HepG2 (cell line): ENCODE results near the gene DNAJC12. TPM values are rescaled to one million over a fixed set of nuclear protein-coding genes. Genes with fewer than 3 reads are reported as not detected.

Experiments used
- ETV6 ChIP-seq: sonication (generic); formaldehyde crosslinking; conservative IDR thresholded peaks from 2 replicates; pipeline ENCODE4 v1.4.0; 2020; ENCODE audit warnings: missing genetic modification reagents
- IRF2 ChIP-seq: IDR thresholded peaks from 2 replicates; pipeline ENCODE4 v1.6.1; 2018; ENCODE audit warnings: missing genetic modification reagents, missing compliant biosample characterization
- JUN ChIP-seq: sonication (generic); formaldehyde crosslinking; IDR thresholded peaks from 2 replicates; pipeline ENCODE4 v1.4.0; 2020; ENCODE audit warnings: mild to moderate bottlenecking, missing genetic modification reagents
- KDM5A ChIP-seq: fragments of 200-600 bp; sonication (generic); IDR thresholded peaks from 2 replicates; pipeline ENCODE4 v1.7.0; 2018; ENCODE audit warnings: antibody characterized with exemption, mild to moderate bottlenecking, low read length, borderline replicate concordance
- RBM22 ChIP-seq: fragments of 200-400 bp; formaldehyde crosslinking; optimal IDR thresholded peaks from 2 replicates; pipeline ENCODE3; 2017; ENCODE audit warnings: mild to moderate bottlenecking, low read length, moderate library complexity
- TBX3 ChIP-seq: fragments of 450-650 bp; IDR thresholded peaks from 2 replicates; pipeline ENCODE4 v1.6.1; 2017; ENCODE audit warnings: antibody characterized with exemption, mild to moderate bottlenecking, inconsistent platforms, borderline replicate concordance
- ZC3H13 ChIP-seq: sonication (generic); formaldehyde crosslinking; IDR thresholded peaks from 2 replicates; pipeline ENCODE4 v1.8.1; 2023; ENCODE audit warnings: mild to moderate bottlenecking, missing genetic modification reagents, moderate library complexity
- ZEB1 ChIP-seq: IDR thresholded peaks from 2 replicates; pipeline ENCODE4 v1.6.1; 2012; ENCODE audit warnings: mild to moderate bottlenecking, low read depth, inconsistent platforms; ENCODE audit not compliant: insufficient replicate concordance
- ZNF10 ChIP-seq: sonication (generic); formaldehyde crosslinking; IDR thresholded peaks from 2 replicates; pipeline ENCODE4 v1.4.0; 2020; ENCODE audit warnings: mild to moderate bottlenecking, low read depth, missing genetic modification reagents, borderline replicate concordance
- ZNF414 ChIP-seq: sonication (generic); formaldehyde crosslinking; IDR thresholded peaks from 2 replicates; pipeline ENCODE4 v1.5.0; 2020; ENCODE audit warnings: missing genetic modification reagents
- polyA plus RNA-seq, 8 experiments: library from polyadenylated mRNA; depleted of rRNA in 3 of 8; stranded (reverse) in 7 of 8; unstranded in 1 of 8; fragments of >200 nt; fragmentation: Illumina TruSeq in 4 of 8; extraction: Trizol in 4 of 8; gene quantifications; 2 replicates each; pipeline versions ENCODE4 v1.2.1 to v1.2.3, GENCODE V29; 2011 to 2016; ENCODE audit warnings: low read depth in 4 of 8, missing spikeins in 1 of 8, mixed read lengths in 1 of 8; ENCODE audit not compliant: insufficient read depth in 1 of 8
- total RNA-seq, 5 experiments: library from RNA; depleted of rRNA; stranded (reverse); fragments of >200 nt; fragmentation: Illumina TruSeq; extraction: Trizol; gene quantifications; 2 replicates each; pipeline ENCODE4 v1.2.3, GENCODE V29; 2016; ENCODE audit warnings: low read depth in 1 of 5
- TF ChIP-seq, protein P1 (sequence below): sonication (generic); formaldehyde crosslinking; IDR thresholded peaks from 2 replicates; pipeline ENCODE4 v1.4.0; 2020; ENCODE audit warnings: missing genetic modification reagents, borderline replicate concordance
- TF ChIP-seq, protein P2 (sequence below): sonication (generic); formaldehyde crosslinking; IDR thresholded peaks from 2 replicates; pipeline ENCODE4 v1.4.0; 2020; ENCODE audit warnings: mild to moderate bottlenecking, low read depth, missing genetic modification reagents
- TF ChIP-seq, protein P3 (sequence below): sonication (generic); formaldehyde crosslinking; IDR thresholded peaks from 2 replicates; pipeline ENCODE4 v1.4.0; 2020; ENCODE audit warnings: missing genetic modification reagents
- TF ChIP-seq, protein P4 (sequence below): sonication (generic); formaldehyde crosslinking; IDR thresholded peaks from 2 replicates; pipeline ENCODE4 v1.5.0; 2020; ENCODE audit warnings: missing genetic modification reagents, mild to moderate bottlenecking, borderline replicate concordance

DNAJC12 gene
- total and polyA plus RNA-seq, 2 of the 13 experiments (the other 11 are each of a cell fraction or from before 2014, with no cell fraction given): 11.6 to 43.9 TPM

DNA sequence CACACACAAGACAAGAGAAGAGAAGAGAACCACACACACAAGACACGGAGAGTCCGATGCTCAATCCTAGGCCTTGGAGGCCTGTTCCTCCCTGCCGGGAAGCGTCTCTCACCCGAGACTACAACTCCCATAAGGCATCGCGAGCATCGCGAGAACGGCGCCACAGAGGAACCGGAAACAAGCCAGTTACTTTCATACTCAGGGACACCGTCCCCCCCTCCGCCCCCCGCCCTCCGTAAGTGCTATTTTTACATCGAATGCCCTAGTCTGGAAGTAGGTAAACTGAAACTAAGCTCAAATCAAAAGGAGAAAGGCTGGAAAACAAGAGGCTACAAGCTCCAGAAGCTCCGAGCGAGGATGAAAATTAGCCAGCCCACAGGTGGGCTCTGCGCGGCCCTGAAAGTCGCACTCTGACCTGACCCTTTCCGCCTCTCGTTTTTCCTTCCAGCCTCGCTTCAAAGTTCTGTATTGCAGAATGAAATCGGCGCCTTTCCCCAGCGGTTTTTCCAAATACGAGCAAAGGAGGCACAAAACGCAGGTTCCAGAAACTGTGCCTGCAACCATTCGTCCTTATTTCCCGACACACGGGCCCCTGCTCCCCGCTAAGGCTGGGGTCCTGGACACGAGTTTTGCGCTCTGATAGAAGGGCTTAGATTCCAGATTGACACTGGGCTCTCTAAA is 11.5 kb upstream of the DNAJC12 start (continued):
- TF ChIP-seq, protein P1, sequence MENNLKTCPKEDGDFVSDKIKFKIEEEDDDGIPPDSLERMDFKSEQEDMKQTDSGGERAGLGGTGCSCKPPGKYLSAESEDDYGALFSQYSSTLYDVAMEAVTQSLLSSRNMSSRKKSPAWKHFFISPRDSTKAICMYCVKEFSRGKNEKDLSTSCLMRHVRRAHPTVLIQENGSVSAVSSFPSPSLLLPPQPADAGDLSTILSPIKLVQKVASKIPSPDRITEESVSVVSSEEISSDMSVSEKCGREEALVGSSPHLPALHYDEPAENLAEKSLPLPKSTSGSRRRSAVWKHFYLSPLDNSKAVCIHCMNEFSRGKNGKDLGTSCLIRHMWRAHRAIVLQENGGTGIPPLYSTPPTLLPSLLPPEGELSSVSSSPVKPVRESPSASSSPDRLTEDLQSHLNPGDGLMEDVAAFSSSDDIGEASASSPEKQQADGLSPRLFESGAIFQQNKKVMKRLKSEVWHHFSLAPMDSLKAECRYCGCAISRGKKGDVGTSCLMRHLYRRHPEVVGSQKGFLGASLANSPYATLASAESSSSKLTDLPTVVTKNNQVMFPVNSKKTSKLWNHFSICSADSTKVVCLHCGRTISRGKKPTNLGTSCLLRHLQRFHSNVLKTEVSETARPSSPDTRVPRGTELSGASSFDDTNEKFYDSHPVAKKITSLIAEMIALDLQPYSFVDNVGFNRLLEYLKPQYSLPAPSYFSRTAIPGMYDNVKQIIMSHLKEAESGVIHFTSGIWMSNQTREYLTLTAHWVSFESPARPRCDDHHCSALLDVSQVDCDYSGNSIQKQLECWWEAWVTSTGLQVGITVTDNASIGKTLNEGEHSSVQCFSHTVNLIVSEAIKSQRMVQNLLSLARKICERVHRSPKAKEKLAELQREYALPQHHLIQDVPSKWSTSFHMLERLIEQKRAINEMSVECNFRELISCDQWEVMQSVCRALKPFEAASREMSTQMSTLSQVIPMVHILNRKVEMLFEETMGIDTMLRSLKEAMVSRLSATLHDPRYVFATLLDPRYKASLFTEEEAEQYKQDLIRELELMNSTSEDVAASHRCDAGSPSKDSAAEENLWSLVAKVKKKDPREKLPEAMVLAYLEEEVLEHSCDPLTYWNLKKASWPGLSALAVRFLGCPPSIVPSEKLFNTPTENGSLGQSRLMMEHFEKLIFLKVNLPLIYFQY (CRISPR knock-in tag): peak; percentile 39; the same call in 1 of the 2 replicates
- TF ChIP-seq ETV6 (CRISPR knock-in tag): no peak
- no peak for TF ChIP-seq JUN (CRISPR knock-in tag)
- TF ChIP-seq ZC3H13 (CRISPR knock-in tag): no peak
- TF ChIP-seq, protein P2, sequence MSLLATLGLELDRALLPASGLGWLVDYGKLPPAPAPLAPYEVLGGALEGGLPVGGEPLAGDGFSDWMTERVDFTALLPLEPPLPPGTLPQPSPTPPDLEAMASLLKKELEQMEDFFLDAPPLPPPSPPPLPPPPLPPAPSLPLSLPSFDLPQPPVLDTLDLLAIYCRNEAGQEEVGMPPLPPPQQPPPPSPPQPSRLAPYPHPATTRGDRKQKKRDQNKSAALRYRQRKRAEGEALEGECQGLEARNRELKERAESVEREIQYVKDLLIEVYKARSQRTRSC (CRISPR knock-in tag): no peak
- no peak for TF ChIP-seq RBM22
- TF ChIP-seq TBX3: no peak
- no peak for TF ChIP-seq ZNF10 (CRISPR knock-in tag)
- peak; percentile 97 for TF ChIP-seq IRF2 (CRISPR knock-in tag)
- peak; percentile 81; the same call in 1 of the 2 replicates for TF ChIP-seq KDM5A
- TF ChIP-seq ZNF414 (CRISPR knock-in tag): no peak
- TF ChIP-seq ZEB1: peak; percentile 29
- TF ChIP-seq, protein P3, sequence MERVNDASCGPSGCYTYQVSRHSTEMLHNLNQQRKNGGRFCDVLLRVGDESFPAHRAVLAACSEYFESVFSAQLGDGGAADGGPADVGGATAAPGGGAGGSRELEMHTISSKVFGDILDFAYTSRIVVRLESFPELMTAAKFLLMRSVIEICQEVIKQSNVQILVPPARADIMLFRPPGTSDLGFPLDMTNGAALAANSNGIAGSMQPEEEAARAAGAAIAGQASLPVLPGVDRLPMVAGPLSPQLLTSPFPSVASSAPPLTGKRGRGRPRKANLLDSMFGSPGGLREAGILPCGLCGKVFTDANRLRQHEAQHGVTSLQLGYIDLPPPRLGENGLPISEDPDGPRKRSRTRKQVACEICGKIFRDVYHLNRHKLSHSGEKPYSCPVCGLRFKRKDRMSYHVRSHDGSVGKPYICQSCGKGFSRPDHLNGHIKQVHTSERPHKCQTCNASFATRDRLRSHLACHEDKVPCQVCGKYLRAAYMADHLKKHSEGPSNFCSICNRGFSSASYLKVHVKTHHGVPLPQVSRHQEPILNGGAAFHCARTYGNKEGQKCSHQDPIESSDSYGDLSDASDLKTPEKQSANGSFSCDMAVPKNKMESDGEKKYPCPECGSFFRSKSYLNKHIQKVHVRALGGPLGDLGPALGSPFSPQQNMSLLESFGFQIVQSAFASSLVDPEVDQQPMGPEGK: peak; percentile 94
- TF ChIP-seq, protein P4, sequence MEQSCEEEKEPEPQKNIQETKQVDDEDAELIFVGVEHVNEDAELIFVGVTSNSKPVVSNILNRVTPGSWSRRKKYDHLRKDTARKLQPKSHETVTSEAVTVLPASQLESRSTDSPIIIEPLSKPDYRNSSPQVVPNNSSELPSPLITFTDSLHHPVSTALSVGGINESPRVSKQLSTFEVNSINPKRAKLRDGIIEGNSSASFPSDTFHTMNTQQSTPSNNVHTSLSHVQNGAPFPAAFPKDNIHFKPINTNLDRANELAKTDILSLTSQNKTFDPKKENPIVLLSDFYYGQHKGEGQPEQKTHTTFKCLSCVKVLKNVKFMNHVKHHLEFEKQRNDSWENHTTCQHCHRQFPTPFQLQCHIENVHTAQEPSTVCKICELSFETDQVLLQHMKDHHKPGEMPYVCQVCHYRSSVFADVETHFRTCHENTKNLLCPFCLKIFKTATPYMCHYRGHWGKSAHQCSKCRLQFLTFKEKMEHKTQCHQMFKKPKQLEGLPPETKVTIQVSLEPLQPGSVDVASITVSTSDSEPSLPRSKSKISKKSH (CRISPR knock-in tag): peak; percentile 55; the same call in 1 of the 2 replicates
